Measurements from ENCODE around the gene GSG1L. TPM values are rescaled to one million over a fixed set of nuclear protein-coding genes. Genes with fewer than 3 reads are reported as not detected.

Gene GSG1L
- total RNA-seq, 1 experiment from 2014 or later, result not detected

DNA sequence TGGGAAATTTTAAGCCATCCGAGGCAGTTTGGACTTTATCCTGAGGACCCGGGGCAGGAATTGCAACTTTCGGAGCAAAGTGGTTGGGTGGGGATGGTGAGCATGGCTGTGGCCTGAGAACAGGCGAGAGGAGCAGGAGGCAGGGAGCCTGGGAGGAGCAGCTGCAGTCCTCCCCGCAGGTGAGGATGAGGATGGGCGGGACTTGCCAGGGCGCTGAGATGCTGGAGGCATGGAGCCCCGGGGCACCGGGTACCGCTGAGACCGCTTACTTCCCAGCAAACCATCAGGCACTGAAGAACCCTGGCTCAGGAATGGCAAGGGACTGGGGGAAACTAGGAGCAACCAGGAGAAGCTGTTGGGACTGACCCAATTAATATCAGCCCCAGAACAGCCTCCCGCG, 210.8 kb downstream of the GSG1L start:
- no peak for DNase-seq (ENCODE audit: low spot score)

- DNase-seq (ENCODE audit: low spot score), result no peak
Observed at GRCh38 chr16:27852116-27852515, 211.4 kb downstream of the GSG1L start.

DNA sequence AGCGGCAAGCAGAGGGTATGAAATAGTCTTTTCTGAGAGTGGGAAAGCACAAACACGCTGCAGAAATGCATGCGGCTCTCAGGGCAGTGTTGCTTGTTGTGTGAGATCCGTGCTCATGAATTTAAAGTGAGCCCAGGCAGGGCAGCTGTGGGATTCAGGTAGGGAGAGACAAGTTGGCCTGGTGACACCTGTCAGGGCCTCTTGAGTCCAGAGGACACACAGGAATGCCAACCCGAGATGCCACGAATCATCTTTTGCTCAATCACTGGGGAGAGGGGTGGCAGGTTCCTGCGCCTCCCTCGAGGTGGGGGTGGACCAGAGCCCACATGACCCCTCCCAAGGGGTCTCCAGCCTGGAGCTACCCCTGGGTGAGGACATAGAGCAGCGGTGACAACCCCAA, 211.9 kb downstream of the GSG1L start:
- DNase-seq (ENCODE audit: low spot score), result no peak

- DNase-seq (ENCODE audit: low spot score), result no peak
Observed at GRCh38 chr16:27849621-27850020, 213.9 kb downstream of the GSG1L start.

- DNase-seq (ENCODE audit: low spot score), result peak; percentile 95
Observed at GRCh38 chr16:27847030-27847550, 216.4 kb downstream of the GSG1L start.

DNA sequence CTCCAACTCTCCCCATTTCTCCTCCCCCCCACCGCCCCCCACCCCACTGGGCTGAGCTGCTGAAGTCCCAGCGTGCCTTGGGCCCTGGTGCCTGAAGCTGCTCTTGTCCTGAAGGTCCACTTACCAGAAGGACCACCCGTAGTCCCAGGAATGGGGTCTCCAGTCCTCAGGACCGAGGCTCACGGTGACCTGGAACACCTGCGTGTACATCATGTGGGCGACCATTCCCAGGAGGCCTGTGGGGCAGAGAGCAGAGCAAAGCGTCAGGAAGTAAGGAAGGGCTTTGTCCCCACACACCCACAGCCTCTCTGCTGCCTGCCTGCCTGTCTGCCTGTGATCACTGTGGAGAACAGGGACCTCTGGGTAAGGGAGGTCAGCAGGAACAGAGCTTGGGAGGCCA, 218.7 kb downstream of the GSG1L start:
- DNase-seq (ENCODE audit: low spot score), result no peak

DNA sequence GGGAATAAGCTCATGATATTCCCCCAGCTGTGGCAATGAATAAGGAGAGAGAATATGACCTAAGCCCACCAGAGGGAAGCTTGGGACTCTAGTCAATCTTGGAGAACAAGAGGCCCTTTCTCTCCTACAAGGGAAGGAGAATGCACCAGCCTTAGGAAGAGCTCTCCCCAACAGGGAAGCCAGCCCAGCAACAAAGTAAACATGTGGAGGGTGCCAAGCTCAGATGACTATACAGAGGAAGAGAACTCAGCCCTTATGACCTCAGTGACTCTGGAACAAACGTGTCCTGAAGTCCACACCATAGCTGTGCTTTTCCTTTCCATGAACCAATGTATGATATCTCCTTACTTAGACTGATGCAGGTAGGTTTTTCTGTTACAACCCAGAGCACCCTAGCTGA, 219.7 kb downstream of the GSG1L start:
- DNase-seq (ENCODE audit: low spot score), result peak; percentile 11

DNA sequence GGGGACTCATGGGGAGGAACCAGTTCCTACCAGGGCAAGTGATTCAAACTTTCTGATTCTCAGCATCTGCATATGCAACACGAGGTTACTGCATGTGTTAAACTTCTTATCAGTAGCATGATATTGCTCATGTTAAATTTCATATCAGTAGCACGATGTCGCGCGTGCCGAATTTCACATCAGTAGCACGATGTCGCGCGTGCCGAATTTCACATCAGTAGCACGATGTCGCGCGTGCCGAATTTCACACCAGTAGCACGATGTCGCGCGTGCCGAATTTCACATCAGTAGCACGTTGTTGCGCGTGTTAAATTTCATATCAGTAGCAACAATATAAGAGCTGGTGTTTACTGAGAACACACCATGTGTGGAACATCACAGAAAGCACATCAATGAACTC, 221.6 kb downstream of the GSG1L start:
- DNase-seq (ENCODE audit: low spot score), result no peak

DNA sequence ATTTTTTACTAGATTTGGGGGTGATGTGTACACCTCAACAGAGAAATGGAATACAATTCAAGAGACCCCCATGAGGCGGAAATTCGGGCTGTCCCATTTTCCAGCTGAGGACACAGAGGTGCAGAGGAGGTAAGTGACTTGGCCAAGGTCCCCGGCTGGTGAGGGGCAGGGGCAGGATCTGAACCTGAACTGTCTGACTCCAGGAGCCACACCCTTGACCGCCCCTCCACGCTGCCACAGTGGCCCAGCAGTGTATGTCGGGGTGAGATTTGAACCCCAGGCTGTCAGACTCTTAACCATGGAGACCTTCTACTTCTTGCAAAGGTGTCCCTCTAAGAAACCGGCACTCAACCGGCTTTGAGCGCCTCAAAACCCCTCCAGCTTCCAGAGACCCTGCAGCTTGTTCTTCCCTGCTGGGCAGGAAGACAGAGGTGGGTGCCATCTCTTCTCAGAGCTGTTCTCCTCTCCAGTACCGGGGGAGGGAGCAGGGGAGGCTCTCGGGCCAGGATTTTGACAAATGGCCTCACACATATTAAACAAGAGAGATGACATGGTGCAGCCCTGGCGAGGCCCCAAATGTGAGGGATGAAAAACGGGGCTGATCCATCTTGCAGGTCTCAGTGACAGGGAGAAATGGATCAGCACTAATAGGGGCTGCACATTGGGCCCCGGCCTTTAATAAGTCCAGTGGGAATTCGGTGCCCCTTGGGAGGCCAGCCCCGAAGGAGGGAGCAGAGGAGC, 222.3 kb downstream of the GSG1L start:
- DNase-seq (ENCODE audit: low spot score), result no peak

DNA sequence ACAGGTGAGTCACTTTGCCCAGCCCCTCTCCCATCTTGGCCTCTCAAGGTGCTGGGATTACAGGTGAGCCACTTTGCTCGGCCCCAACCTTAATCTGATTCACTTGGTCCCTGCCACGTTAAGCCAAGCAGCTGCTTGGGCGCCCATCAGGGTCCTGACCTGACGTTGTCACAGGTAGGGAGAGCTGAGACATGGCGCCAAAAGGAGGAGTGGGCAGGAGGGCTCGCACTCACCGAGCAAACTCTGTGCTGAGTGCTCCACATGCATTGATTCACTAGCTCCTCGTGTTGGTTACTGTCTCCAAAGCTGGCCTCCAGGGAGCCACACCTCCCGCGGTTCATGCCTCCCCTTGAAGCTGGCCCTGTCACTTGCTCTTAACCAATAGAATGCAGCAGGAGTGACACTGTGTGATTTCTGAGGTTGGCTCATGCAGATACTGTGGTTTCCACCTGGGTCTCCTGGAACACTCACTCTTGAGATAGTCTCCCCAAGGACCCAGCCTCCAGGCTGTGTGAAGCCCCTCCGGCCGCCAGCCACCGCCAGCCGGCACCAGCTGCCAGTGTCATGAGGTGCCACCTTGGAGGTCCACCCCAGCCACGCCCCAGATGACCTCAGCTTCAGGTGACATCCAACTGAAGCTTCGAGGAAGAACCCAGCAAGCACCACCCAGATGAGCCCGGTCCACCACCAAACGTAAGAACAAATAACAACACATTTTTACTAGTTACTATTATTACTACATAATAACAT, 223.0 kb downstream of the GSG1L start:
- DNase-seq (ENCODE audit: low spot score), result peak; percentile 15

- peak; percentile 72 for DNase-seq (ENCODE audit: low spot score)
Observed at GRCh38 chr16:27839419-27839818, 224.1 kb downstream of the GSG1L start.

GRCh38 chr16:27838536-27839175, 224.9 kb downstream of the GSG1L start:
- DNase-seq (ENCODE audit: low spot score), result peak; percentile 63

GRCh38 chr16:27829975-27830374, 233.5 kb downstream of the GSG1L start:
- DNase-seq (ENCODE audit: low spot score), result no peak

DNA sequence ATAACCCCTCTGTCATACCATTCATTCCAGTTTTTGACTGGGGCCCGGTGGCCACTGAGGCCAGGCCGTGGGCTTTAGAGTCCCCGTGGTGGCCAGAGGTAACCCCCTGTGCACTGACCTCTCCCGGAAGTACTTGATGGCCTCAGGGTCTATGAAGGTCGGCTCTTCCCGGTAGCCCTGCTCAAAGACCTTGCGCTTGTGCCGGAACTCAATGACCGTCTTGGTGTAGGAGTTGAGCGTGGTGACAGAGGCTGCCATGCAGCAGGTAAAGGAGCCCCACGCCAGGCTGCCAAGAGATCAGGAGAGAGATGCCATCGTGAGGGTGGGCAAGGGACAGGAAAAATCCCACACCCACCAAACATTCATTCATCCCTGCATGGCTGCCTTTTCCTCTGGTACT, 234.8 kb downstream of the GSG1L start:
- DNase-seq (ENCODE audit: low spot score), result no peak

DNA sequence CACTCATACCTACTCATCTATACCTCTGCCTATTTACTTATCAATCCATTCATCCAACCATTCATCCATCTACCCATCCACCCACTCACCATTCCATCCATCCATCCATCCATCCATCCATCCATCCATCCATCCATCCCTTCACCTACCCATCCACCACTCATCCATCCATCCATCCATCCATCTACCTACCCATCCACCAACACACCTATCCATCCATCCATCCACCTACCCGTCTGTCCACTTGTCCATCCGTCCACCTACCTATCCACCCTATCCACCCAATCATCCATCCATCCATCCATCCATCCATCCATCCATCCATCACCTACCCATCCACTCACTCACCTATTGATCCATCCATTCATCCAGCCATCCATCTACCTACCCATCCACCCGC, 235.7 kb downstream of the GSG1L start:
- no peak for DNase-seq (ENCODE audit: low spot score)

DNA sequence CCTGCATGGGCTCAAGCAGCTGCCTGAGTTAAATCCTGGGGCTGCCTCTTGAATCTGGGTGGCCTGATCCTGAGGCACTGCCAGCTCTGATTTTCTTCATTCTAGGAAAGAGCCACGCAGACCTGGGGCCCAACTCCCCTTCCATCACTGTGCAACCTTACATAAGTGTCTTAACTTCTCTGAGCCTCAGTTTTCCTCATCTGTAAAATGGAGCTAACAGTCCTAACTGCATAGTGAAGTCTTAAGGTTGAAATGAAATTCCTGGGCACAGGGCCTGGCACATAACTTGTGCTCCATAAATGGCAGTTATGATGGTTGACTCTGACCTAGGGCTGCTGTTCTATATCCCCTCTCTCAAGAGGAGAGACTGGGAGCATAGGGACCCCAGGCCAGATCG, 236.6 kb downstream of the GSG1L start:
- no peak for DNase-seq (ENCODE audit: low spot score)

DNA sequence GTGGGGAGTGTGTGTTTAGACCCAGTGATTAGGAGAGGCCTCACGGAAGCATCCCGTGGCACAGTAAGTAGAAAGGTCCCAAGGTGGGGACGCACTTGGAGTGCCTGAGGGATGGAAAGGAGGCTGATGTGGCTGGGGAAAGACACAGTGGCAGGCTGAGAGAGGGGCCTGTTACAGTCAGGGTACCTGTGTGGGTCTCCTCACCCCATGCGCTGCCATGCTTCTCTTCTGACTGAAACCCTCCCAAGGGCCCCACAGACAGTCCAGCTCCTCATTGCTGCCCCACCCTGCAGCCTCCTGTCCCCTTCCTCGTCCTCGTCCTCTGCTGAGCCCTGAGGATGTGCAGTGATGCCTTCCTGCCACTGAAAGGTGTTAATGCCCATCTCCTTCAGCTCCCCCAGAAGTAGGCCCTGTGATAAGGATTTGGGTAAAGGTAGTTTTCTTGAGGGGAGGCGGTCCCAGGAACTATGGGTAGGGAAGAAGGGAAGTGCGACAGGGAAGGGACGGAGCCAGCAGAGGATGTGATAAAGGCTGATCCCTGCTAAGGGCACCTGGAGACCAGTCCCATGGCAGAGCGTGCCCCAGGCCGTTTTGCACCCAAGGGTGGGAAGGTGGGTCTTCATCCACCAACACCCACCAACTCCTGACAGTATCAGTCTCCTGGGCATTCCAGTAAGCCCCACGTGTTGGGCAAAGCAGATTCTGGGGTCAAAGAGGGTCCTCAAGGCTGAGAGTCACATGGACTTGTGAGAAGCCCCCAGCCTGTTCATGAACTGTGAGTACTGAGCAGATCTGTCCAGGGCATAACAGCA, 237.2 kb downstream of the GSG1L start:
- DNase-seq (ENCODE audit: low spot score), result no peak

DNA sequence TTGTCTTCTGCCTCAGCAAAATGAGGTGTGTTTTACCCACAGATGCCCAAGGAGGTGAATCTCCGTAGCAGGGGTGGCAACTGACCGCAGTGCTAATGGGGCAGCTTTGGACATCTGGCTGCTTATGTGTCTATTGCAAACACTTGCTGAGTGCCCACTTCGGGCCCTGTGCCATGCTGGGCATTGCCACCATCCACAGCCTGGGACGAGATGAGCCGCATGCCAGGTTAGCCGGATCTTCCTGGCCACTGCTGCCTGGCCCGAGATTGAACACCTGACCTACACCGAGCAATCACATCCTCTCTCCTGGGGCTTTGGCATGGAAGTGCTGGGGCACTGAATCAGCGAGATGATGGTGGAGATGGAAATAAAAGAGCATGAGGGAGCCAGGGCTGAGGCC, 238.7 kb downstream of the GSG1L start:
- DNase-seq (ENCODE audit: low spot score), result no peak

DNA sequence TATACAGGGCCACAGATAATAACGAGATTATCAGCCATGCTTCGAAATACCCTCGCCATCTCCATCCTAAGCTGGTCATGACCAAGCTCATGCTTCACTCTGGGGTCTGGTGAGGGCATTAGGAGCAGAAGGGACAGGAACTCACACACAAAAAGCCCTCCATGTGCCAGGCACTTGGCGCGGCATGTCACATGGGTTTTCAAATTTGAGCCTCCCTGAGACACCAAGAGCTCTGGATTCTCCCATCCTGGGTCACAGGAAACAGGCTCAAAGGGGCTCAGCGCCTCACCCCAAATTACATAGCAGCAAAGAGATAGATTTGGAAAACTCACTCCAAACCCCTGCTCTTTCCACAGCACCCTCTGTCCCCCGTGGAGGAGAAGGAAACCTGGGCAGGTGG, 239.5 kb downstream of the GSG1L start:
- no peak for DNase-seq (ENCODE audit: low spot score)

- DNase-seq (ENCODE audit: low spot score), result no peak
Observed at GRCh38 chr16:27823421-27823820, 240.1 kb downstream of the GSG1L start.

DNA sequence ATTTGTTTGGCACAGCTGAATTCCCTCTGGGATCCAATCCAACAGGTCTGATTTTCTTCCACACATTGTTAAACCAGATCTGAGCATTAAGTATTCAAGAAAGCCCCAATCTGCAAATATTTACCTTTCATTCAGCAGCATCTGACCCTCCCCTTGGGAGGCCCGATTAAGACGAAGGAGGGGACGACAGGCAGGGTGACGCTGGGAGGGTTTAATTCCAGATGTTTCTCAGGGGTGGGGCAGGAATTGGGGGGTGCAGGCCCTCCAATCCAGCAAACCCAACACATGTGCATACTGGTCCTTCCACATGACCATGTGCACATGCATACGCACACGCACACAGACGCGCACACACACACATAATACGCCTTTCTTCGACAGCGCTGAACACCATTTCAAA, 240.5 kb downstream of the GSG1L start:
- no peak for DNase-seq (ENCODE audit: low spot score)

DNA sequence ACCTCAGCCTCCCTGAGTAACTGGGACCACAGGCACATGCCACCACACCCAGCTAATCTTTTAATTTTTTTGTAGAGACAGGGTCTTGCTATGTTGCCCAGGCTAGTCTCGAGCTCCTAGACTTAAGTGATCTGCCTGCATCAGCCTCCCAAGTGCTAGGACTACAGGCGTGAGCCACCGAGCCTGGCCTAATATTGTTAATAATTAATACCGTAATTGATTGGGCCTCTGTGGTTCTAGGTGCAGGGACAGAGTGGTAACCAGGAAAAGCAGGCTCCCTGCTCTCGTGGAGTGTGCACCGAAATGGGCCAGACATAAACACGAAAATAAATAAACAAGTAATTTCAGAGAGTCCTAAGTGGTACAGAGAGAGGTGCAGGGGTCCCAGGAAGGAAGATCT, 241.0 kb downstream of the GSG1L start:
- DNase-seq (ENCODE audit: low spot score), result no peak
